Sigmoid colon (tissue), 7 donors: ENCODE measurements around the gene ZNF667. TPM values are rescaled to one million over a fixed set of nuclear protein-coding genes. Genes with fewer than 3 reads are reported as not detected.

Experiments
- DNase-seq: peaks from one replicate; pipeline ENCODE4 v3.0.0-alpha.2; 2019
- H3K27ac ChIP-seq, 4 donors: fragments of 200-600 bp; sonication (generic); one replicate each; pipeline ENCODE4 v1.5.1; 2016 to 2019; ENCODE audit warnings: mild to moderate bottlenecking in 1 of 4
- H3K27me3 ChIP-seq, 3 donors: fragments of 200-600 bp; sonication (generic); one replicate each; pipeline ENCODE4 v1.5.1; 2019; ENCODE audit warnings: mild to moderate bottlenecking in 1 of 3
- H3K36me3 ChIP-seq, 4 donors: fragments of 200-600 bp; sonication (generic); one replicate each; pipeline ENCODE4 v1.5.1; 2016 to 2019
- H3K4me1 ChIP-seq, 4 donors: fragments of 200-600 bp; sonication (generic); one replicate each; pipeline ENCODE4 v1.5.1; 2017 to 2019
- H3K4me3 ChIP-seq, 4 donors: fragments of 200-600 bp; sonication (generic); one replicate each; pipeline ENCODE4 v1.5.1; 2017 to 2019; ENCODE audit warnings: mild to moderate bottlenecking in 2 of 4, moderate library complexity in 1 of 4
- H3K9me3 ChIP-seq, 4 donors: fragments of 200-600 bp in 3 of 4; sonication (generic) in 3 of 4; one replicate each; pipeline versions ENCODE4 v1.5.1 to v1.6.1; 2013 to 2019
- CTCF ChIP-seq, 4 experiments: fragments of 450-650 bp in 3 of 4; fragments of 200-600 bp in 1 of 4; IDR thresholded peaks; one replicate each; pipeline ENCODE4 v1.5.1; 2016 to 2019; ENCODE audit warnings: antibody characterized with exemption in 4 of 4, mild to moderate bottlenecking in 3 of 4, moderate library complexity in 2 of 4
- EP300 ChIP-seq, 4 donors: sonication (generic); formaldehyde crosslinking; IDR thresholded peaks; one replicate each; pipeline ENCODE4 v1.6.1; 2017; ENCODE audit warnings: antibody characterized with exemption in 4 of 4
- POLR2A ChIP-seq, 2 donors: fragments of 450-650 bp; IDR thresholded peaks; one replicate each; pipeline ENCODE4 v1.6.1; 2016; ENCODE audit warnings: antibody characterized with exemption in 2 of 2, mild to moderate bottlenecking in 2 of 2, moderate library complexity in 2 of 2
- POLR2AphosphoS5 ChIP-seq, 4 donors: sonication (generic); formaldehyde crosslinking; IDR thresholded peaks; one replicate each; pipeline ENCODE4 v1.6.1; 2017; ENCODE audit warnings: antibody characterized with exemption in 4 of 4
- WGBS, 2 donors: extraction: QIAGEN DNeasy Blood & Tissue Kit; methylation state at CpG; one replicate each; pipeline ENCODE4 v1.1.7; 2013; 5-methylcytosine and 5-hydroxymethylcytosine counted together
- intact Hi-C: fragments of 100-400 bp; cut with DNase I; formaldehyde crosslinking; loops from one replicate; pipeline ENCODE4 v1.15.1; 2023
- polyA plus RNA-seq, 3 donors: library from polyadenylated mRNA; stranded (reverse); fragments of 200-250 nt; gene quantifications; one replicate each; pipeline ENCODE4 v1.2.3, GENCODE V29; 2013
- total RNA-seq, 4 donors: library from RNA; depleted of rRNA; stranded (reverse); fragments of >200 nt; gene quantifications; one replicate each; pipeline ENCODE4 v1.1.0, GENCODE V29; 2016
- donor health status: healthy with polysubstance abuse.
- donor health status: Bipolar disorder and iron deficiency.
- donor health status: healthy.

Gene ZNF667
- total RNA-seq (1 to 10 TPM; 2.9 to 6.9 (median 6.4) TPM), polyA plus RNA-seq (1 to 10 TPM in 1 of 3 donors, not detected in 2; 1.8 TPM)

- 3 to 22% methylated on average over 69 of the region's 69 CpGs for WGBS, 2 donors
- H3K9me3 ChIP-seq, result peaks cover 0 to 40% (median 2%) of the 10 kb centered on the region in 4 donors
- peak within 1 kb of the TSS; percentile 56 to 85 (median 64) for H3K4me3 ChIP-seq
- peak in 2 of 4 donors; percentile 17 to 18 for TF ChIP-seq POLR2AphosphoS5 (IDR thresholded peaks at IDR 0.05)
- no peak for TF ChIP-seq CTCF (IDR thresholded peaks at IDR 0.05)
- DNase-seq, result no peak
- intact Hi-C loops, result loop anchor here (1.0 to 5.0 kb wide), 4 partner anchors 30 to 120 kb away; partner anchors contain the start of genes ZFP28, ZNF471, ZNF583 and ZNF71
- H3K27ac ChIP-seq, result peak within 1 kb of the TSS; percentile 82 to 90 (median 86)
- peaks cover 0 to 13% (median 2%) of the 10 kb centered on the region in 4 donors for H3K36me3 ChIP-seq
- no peaks in the 10 kb centered on the region for H3K27me3 ChIP-seq
- H3K4me1 ChIP-seq, result peaks cover 0 to 26% (median 22%) of the 10 kb centered on the region in 4 donors
Measured at GRCh38 chr19:56476651-56477428, at the start of gene ZNF667. Gene ZNF667 (minus strand): TSS chr19:56477345. CDS start chr19:56462370, 14,975 bp downstream.

- WGBS, 2 donors, result 85 to 95% methylated on average over 4 of the region's 4 CpGs
- Histone ChIP-seq H3K27ac (no peak overlapping the region), H3K36me3 (peaks cover 5 to 49% (median 42%) of the 10 kb centered on the region in 4 donors), H3K27me3 (no peaks in the 10 kb centered on the region), H3K9me3 (peaks cover 68 to 89% (median 74%) of the 10 kb centered on the region in 4 donors), H3K4me3 (no peak overlapping the region), H3K4me1 (no peaks in the 10 kb centered on the region)
- TF ChIP-seq POLR2A (IDR thresholded peaks at IDR 0.05) (no peak), EP300 (IDR thresholded peaks at IDR 0.05) (no peak)
- DNase-seq, result no peak
- intact Hi-C loops, result no loop called here
Measured at GRCh38 chr19:56525214-56525860, 48.2 kb upstream of the ZNF667 start.

DNA sequence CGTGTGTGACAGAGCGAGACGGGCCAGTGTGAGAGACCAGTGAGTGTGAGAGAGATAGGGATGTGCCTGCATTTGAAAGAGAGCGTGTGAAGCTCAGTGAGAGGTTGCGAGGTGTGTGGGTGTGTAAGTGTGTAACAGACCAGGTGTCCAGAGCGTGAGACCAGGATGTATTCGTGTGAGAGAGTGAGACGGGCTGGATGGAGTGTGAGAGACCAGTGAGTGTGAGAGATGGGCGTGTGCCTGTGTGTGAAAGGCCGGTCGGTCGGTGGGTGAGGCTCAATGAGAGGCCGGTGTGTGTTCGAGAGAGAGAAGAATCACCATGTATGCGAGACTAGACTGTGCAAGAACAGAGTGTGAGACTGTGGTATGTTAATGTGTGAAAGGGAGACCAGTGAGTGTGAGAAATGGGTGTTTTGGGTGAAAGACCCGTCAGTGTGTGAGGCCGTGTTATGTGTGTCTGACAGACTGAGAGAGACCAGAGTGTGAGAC, 31.2 kb upstream of the ZNF667 start:
- no peak for TF ChIP-seq EP300 (IDR thresholded peaks at IDR 0.05)
- no peak for TF ChIP-seq POLR2AphosphoS5 (IDR thresholded peaks at IDR 0.05)
- no peak for TF ChIP-seq CTCF (IDR thresholded peaks at IDR 0.05)
- TF ChIP-seq POLR2A (IDR thresholded peaks at IDR 0.05), result no peak
- Histone ChIP-seq H3K36me3 (peaks cover 0 to 19% (median 7%) of the 10 kb centered on the region in 4 donors), H3K4me1 (peaks cover 0 to 12% (median 6%) of the 10 kb centered on the region in 4 donors), H3K9me3 (peaks cover 0 to 12% (median 1%) of the 10 kb centered on the region in 4 donors), H3K4me3 (peak overlapping the region; percentile 68 to 82 (median 80)), H3K27me3 (no peaks in the 10 kb centered on the region), H3K27ac (peak overlapping the region; percentile 94 to 99 (median 96))
- intact Hi-C loops, result loop anchor here (1.0 to 5.0 kb wide), 2 partner anchors 30 to 116 kb away; partner anchors contain the start of genes ZFP28 and ZNF582
- no peak for DNase-seq
- 5% methylated on average over 17 of the region's 17 CpGs for WGBS, 2 donors

DNA sequence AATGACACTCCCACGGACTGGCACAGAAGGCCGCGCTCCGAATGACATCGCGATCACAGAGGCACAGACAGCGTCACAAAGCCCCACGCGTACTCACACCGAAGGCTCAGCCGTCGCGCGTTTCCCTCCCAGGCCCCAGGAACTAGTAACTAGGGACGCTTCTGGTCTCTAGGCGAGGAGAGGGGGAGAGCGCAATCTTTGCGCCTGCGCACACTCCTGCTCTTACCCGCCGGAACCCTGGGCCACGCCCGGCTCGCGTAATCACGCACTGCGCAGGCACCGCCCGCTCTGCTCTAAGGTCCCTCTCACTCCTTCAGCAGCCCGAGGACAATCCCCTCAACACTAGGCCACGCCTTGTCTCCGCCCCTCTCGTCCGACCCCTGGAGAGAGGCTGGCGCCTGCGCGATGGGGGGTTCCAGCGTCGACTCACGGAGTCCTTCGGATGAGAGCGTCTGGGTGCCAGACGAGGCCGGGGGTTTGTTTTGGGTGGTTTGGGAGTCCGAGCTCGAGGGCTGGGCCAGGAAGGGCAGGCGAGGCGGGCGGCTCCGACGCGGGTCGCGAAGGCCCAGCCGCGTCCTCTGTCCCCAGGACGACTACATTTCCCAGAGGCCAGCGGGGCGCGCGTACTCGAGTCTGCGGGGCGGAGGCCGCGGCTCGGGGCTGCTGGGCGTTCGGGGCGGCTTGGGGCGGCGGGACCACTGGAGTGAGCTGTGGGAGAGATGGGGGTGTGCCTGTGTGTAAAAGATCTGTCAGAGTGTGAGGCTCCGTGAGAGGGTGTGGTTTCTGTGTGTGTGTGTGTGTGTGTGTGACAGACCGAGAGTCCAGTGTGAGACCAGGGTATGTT, 30.5 kb upstream of the ZNF667 start, which contains the start of gene ZNF471:
Gene ZNF471 (plus strand): TSS at position 410 of the 844 bp plus-strand sequence. CDS start 3,717 bp downstream, outside the sequence.
- TF ChIP-seq CTCF (IDR thresholded peaks at IDR 0.05) (no peak), POLR2AphosphoS5 (IDR thresholded peaks at IDR 0.05) (peak in 3 of 4 donors; percentile 44 to 64 (median 58))
- Histone ChIP-seq H3K36me3 (peaks cover 0 to 13% (median 4%) of the 10 kb centered on the region in 4 donors), H3K27ac (peak within 1 kb of the TSS; percentile 94 to 99 (median 96)), H3K9me3 (peaks cover 0 to 12% (median under 1%) of the 10 kb centered on the region in 4 donors), H3K27me3 (no peaks in the 10 kb centered on the region), H3K4me3 (peak within 1 kb of the TSS; percentile 68 to 82 (median 80)), H3K4me1 (peaks cover 0 to 12% (median 6%) of the 10 kb centered on the region in 4 donors)
- peak; percentile 99 for DNase-seq
- intact Hi-C loops, result loop anchor here (1.0 to 5.0 kb wide), 3 partner anchors 30 to 115 kb away; partner anchors contain the start of genes ZFP28, ZNF582 and ZNF667
- WGBS, 2 donors, result 3% methylated on average over 74 of the region's 74 CpGs
